D341Med (cell line): Measurements from ENCODE around the gene SDSL.

ENCODE experiments used
- DNase-seq: peaks from one replicate; pipeline ENCODE4 v3.0.0; 2012; ENCODE audit warnings: low spot score

Gene SDSL

GRCh38 chr12:113480336-113480971 lies 58.3 kb downstream of the SDSL start:
- DNase-seq = no peak

- no peak for DNase-seq
These were observed 60.2 kb downstream of the SDSL start for GRCh38 chr12:113482334-113482733.

- DNase-seq = no peak
These were observed 63.1 kb downstream of the SDSL start for GRCh38 chr12:113485330-113485729.

GRCh38 chr12:113486722-113487121 lies 64.5 kb downstream of the SDSL start:
- no peak for DNase-seq
